Activated T-cell treated with anti-CD3 and anti-CD28 coated beads for 24 hours (primary cell): ENCODE results near the gene VAV1.
"Not testable (repeated sequence)": the region's sequence is repeated elsewhere in the genome, so short reads cannot be mapped to it uniquely, and the experiment has no call there.

Experiments used
- DNase-seq: peaks from one replicate; pipeline ENCODE4 v3.0.0-alpha.2; 2020; ENCODE audit warnings: low read depth

Gene VAV1

DNA sequence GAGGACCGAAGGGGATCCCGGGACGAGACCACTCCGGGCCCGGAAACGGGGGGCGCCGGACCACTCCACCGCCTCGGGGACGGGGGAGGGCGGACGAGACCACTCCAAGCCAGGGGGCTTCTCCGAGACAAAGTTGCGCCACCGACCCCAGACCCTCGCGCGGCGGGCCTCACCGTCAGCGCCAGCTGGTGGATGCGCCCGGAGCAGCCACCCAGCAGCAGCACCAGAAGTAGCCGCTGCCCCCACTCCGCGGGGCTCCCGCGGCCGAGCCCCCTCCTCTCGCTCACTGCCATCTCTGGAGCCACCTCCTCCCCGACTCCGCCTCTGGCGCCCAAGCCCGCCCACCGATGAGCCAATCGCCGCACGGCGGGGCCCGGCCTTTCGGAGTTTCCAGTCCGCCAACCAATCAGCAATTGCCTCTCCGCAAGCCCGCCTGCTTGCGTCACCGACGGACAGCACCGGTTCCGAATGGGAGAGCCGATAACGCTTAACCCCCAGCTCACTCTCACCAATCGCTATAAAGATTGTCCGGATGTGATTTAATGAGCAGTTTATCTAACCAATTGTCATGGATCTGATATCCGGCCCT lies 35.1 kb upstream of the VAV1 start, which contains the start of gene GPR108:
Gene GPR108 (minus strand): TSS at position 297 of the 589 bp plus-strand sequence. CDS start 4 bp downstream, at position 293.
- peak; percentile 99 for DNase-seq

GRCh38 chr19:6737873-6738786 lies 34.4 kb upstream of the VAV1 start:
- DNase-seq, result peak; percentile 70

DNA sequence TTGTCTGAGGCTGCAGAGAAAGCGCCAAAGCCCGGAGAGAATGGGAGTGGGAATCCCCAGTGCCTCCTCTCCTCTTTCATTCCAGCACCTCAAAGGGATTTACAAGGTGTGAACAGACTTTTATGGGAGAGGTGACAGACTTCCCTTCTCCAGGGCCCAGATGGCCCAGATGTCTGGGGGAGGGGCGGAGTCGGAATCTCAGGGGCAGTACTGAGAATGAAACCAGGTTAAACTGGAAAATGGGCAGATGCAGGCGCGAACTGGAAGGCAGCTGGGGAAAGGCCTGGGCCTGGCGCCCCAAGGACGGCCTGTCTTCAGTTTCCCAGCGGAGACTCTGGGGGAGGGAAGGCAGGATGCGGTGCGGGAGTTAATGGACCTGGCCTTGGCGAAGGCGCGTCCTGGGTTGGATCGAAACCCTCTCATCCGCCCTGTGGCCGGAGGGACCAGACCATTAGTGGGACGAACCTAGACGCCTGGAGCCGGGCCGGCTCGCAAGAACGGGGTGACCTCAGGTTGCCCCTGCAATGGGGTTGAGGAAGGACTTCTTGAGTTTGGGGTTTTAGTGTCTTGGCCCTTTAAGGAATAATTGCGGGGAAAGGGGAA lies 33.6 kb upstream of the VAV1 start:
- no peak for DNase-seq

DNA sequence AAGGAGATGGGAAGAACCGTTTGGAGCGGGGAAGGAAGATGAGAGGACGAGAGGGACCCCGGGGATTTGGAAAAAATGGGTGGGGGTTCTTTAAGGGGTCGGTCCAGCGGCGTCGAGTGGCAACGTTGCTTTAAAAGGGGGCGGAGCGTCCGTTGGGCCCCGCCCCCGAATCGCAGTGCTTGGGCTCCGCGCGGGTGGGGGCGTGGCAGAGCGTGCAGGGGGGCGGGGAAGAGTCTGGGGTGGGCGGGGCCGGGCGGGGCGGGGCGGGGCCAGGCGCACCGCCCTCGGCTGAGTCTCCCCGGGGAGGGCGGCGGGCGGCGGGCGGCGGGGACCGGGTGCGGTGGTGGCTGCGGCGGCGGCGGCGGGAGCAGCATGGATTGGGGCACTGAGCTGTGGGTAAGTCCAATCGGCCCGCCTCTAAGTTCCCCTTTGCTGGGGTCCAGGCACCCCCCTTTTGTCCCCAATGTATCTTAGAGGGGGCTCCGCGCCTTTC lies 33.1 kb upstream of the VAV1 start, which contains the start of gene TRIP10:
Gene TRIP10 (plus strand): TSS at position 291 of the 493 bp plus-strand sequence. CDS start 82 bp downstream, at position 373.
- peak; percentile 79 for DNase-seq

- DNase-seq, result no peak
These were observed 32.5 kb upstream of the VAV1 start for GRCh38 chr19:6739883-6740588.

DNA sequence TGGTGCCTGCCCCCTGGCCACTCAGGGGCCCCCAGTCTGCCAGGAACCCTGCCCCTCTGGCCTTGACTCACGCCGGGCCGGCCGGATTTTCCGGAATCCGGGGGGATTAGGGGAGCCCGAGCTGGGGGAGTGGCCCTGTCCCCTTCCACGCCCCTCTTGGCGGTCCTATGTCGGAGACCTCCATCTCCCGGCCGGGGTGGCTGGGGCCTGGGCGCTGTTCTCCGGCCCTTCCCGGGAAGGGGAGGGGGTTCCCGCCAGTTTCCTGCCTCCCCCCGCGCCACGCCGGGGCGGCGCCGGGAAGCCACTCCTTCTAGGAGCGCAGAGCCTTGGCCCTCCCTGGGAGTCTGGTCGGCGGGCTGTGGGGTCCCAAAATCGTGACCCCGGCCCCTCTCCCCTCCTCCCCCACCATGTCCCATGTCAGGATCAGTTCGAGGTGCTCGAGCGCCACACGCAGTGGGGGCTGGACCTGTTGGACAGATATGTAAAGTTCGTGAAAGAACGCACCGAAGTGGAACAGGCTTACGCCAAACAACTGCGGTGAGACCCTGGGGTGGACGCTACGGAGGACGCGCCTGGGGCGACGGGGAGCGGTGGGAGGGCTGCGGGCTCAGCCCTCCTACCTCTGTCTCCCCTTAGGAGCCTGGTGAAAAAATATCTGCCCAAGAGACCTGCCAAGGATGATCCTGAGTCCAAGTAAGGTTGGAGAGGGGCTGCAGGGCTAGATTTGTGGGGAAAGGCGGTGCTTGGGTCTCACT lies 31.7 kb upstream of the VAV1 start:
- no peak for DNase-seq

GRCh38 chr19:6743066-6743465 lies 29.4 kb upstream of the VAV1 start:
- no peak for DNase-seq

GRCh38 chr19:6743714-6744380 lies 28.7 kb upstream of the VAV1 start:
- DNase-seq, result no peak

DNA sequence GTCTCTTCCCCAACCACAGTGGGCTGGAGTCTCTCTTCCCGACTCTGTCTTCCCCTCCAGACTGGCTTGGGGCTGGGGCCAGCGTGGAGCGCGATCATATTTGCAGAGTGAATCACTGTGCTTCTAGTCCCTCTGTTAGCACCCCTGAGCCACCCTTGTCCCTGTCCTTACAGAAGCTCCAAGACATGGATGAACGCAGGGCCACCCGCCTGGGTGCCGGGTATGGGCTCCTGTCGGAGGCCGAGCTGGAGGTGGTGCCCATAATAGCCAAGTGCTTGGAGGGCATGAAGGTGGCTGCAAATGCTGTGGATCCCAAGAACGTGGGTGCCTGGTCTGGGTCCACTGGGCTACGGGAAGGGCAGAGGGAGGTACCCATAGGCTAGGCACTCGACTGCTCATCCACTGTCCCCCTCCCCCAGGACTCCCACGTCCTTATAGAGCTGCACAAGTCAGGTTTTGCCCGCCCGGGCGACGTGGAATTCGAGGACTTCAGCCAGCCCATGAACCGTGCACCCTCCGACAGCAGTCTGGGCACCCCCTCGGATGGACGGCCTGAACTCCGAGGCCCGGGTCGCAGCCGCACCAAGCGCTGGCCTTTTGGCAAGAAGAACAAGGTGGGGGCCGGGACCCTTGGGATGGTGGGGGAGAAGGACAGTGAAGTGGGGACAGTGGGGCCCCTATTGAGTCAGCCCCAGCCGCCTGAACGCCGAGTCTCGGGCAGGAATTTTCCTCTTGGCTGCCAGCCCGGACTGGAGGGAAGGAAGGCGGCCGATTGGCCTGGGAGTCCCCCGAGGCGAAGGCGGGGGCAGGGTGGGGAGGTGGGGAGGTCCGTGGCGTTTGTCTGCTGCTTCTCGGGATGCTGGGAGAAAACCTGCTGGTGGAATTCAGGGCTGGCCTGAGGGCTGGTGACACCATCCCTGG lies 27.9 kb upstream of the VAV1 start:
- no peak for DNase-seq

DNA sequence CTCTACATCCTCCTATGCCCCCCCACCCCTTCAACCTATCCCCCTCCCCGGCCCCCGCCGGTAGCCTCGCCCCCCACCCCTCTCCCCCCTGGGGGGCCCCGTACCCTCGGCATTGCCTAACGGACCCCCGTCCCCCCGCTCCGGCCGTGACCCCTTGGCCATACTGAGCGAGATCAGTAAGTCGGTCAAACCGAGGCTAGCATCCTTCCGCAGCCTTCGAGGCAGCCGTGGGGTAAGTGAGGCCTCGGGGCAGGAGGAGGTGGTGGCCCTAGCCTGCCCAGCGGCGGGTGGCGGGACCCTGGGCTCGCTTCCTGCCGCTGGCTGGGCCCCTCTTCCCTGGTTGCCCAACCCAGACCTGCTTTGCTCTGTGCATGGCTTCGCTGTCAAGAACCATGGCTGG lies 26.5 kb upstream of the VAV1 start:
- no peak for DNase-seq

DNA sequence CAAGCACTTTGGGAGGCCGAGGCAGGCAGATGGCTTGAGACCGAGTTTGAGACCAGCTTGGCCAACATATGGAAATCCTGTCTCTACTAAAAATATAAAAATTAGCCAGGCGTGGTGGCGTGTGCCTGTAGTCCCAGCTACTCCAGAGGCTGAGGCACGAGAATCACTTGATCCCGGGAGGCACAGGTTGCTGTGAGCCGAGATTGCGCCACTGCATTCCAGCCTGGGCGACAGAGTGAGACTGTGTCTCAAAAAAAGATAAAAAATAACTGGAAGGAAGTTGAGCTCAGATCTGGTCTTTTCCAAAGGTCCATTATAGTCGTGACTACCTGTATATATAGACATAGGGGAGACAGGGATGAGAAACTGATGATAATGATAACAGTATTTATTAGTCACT lies 24.0 kb upstream of the VAV1 start:
- DNase-seq, result not testable (repeated sequence)

- no peak for DNase-seq
These were observed 22.4 kb upstream of the VAV1 start for GRCh38 chr19:6750062-6750461.

- no peak for DNase-seq
These were observed 21.3 kb upstream of the VAV1 start for GRCh38 chr19:6751189-6751588.

- DNase-seq, result no peak
These were observed 20.0 kb upstream of the VAV1 start for GRCh38 chr19:6752256-6753177.

GRCh38 chr19:6753178-6754031 lies 19.1 kb upstream of the VAV1 start:
- peak; percentile 81 for DNase-seq

- DNase-seq, result no peak
These were observed 18.4 kb upstream of the VAV1 start for GRCh38 chr19:6754136-6754535.

DNA sequence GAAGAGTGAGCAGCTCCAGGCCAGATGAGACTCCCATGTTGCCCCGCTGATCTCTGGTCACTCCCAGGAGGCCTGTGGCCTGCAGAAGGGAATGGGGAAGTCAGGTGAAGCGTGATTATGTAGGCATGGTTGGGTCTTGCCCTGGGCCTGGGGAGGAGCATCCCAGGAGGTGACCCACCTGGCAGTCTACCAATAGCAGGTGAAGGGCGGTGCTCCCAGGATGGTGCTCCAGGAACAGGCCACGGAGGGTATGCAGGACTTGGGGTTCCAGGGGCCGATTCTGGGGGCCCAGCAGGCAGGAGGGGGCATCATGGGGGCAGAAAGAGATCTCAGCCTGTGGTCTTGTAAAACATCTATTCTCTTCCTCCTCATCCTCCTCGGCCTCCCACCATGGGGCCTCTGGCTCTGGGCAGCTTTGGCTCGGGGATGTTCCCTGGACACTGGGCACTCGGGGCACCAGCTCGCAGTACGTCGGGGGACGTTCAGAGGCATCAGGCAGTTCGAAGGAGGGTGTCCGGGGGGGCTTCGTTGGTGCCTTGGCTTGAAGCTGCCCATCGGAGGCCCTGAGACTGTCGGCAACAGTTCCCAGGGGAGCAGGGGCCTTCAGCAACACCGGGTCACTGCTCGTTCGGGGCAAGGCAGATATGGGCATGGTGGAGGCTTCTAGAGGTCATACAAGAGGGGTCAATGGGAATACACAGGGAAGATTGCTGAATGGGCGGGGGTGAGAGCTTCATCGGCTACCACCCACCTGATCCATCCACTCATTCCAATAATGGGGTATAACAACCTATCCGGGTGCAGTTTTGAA lies 17.6 kb upstream of the VAV1 start:
- DNase-seq, result no peak
